Activated naive CD4-positive, alpha-beta T cell treated with anti-CD3 and anti-CD28 coated beads for 36 hours (primary cell): ENCODE results near the gene PIGV. TPM values are rescaled to one million over a fixed set of nuclear protein-coding genes. Genes with fewer than 3 reads are reported as not detected.
"Not testable (repeated sequence)": the region's sequence is repeated elsewhere in the genome, so short reads cannot be mapped to it uniquely, and the experiment has no call there.

ENCODE experiments used
- CTCF ChIA-PET: fragments of 350-600 bp; sonication (Branson Sonifier 250); formaldehyde crosslinking; loops from one replicate; lab custom pipeline; 2021; ENCODE audit warnings: antibody characterized with exemption; lab: Charles Lee
- DNase-seq: peaks from one replicate; pipeline ENCODE4 v3.0.0-alpha.2; 2020
- H3K27ac Mint-ChIP-seq: one replicate; pipeline ENCODE4 v1.8.0; 2021; ENCODE audit warnings: mild to moderate bottlenecking, mixed read lengths
- H3K27me3 Mint-ChIP-seq: one replicate; pipeline ENCODE4 v1.8.0; 2021; ENCODE audit warnings: low read depth, mixed read lengths
- H3K36me3 Mint-ChIP-seq: one replicate; pipeline ENCODE4 v1.8.0; 2021; ENCODE audit warnings: low read depth, mixed read lengths
- H3K4me1 Mint-ChIP-seq: one replicate; pipeline ENCODE4 v1.8.0; 2021; ENCODE audit warnings: low read depth, mixed read lengths
- H3K4me3 Mint-ChIP-seq: one replicate; pipeline ENCODE4 v1.8.0; 2021; ENCODE audit warnings: mild to moderate bottlenecking, moderate library complexity, mixed read lengths
- H3K9me3 Mint-ChIP-seq: one replicate; pipeline ENCODE4 v1.8.0; 2021; ENCODE audit warnings: mixed read lengths
- intact Hi-C: fragments of 100-400 bp; cut with micrococcal nuclease; formaldehyde crosslinking; loops from one replicate; pipeline ENCODE4 v1.15.1; 2023
- total RNA-seq, 2 experiments: library from RNA; stranded (reverse); gene quantifications; one replicate each; pipeline ENCODE4 v1.2.3, GENCODE V29; 2021

PIGV gene
- total RNA-seq, 2 experiments from 2014 or later, result 10.6 to 11.2 TPM

GRCh38 chr1:26827106-26827604, 39.4 kb downstream of the PIGV start:
- peak overlapping the region; percentile 85 for H3K27ac Mint-ChIP-seq
- intact Hi-C loops, result no loop called here
- CTCF ChIA-PET, result interaction anchor here (1.6 kb wide), 2 partner anchors 17 to 225 kb away, joined by 4 to 10 read pairs; no protein-coding TSS in a partner anchor
- H3K27me3 Mint-ChIP-seq, result no peaks in the 10 kb centered on the region
- DNase-seq, result no peak
- H3K9me3 Mint-ChIP-seq, result no peaks in the 10 kb centered on the region
- H3K4me1 Mint-ChIP-seq, result peaks cover 56% of the 10 kb centered on the region
- H3K36me3 Mint-ChIP-seq, result peaks cover 21% of the 10 kb centered on the region
- peak overlapping the region; percentile 87 for H3K4me3 Mint-ChIP-seq

- Mint-ChIP-seq H3K9me3 (no peaks in the 10 kb centered on the region), H3K4me1 (peaks cover 61% of the 10 kb centered on the region), H3K4me3 (peak overlapping the region; percentile 87), H3K27ac (peak overlapping the region; percentile 85), H3K36me3 (peaks cover 23% of the 10 kb centered on the region), H3K27me3 (no peaks in the 10 kb centered on the region)
- DNase-seq, result no peak
- CTCF ChIA-PET, result interaction anchor here (1.6 kb wide), 2 partner anchors 17 to 225 kb away, joined by 4 to 10 read pairs; no protein-coding TSS in a partner anchor
- intact Hi-C loops, result no loop called here
Observed at GRCh38 chr1:26827663-26828062, 39.9 kb downstream of the PIGV start.

- Mint-ChIP-seq H3K27ac (peak overlapping the region; percentile 85), H3K4me1 (peaks cover 66% of the 10 kb centered on the region), H3K36me3 (peaks cover 28% of the 10 kb centered on the region), H3K4me3 (peak overlapping the region; percentile 87), H3K27me3 (no peaks in the 10 kb centered on the region), H3K9me3 (no peaks in the 10 kb centered on the region)
- intact Hi-C loops, result no loop called here
- CTCF ChIA-PET, result interaction anchor here (0.9 to 1.6 kb wide), 4 partner anchors 18 to 226 kb away, joined by 3 to 10 read pairs (median 4); no protein-coding TSS in a partner anchor
- DNase-seq, result peak; percentile 57
Observed at GRCh38 chr1:26828411-26828991, 40.8 kb downstream of the PIGV start.

DNA sequence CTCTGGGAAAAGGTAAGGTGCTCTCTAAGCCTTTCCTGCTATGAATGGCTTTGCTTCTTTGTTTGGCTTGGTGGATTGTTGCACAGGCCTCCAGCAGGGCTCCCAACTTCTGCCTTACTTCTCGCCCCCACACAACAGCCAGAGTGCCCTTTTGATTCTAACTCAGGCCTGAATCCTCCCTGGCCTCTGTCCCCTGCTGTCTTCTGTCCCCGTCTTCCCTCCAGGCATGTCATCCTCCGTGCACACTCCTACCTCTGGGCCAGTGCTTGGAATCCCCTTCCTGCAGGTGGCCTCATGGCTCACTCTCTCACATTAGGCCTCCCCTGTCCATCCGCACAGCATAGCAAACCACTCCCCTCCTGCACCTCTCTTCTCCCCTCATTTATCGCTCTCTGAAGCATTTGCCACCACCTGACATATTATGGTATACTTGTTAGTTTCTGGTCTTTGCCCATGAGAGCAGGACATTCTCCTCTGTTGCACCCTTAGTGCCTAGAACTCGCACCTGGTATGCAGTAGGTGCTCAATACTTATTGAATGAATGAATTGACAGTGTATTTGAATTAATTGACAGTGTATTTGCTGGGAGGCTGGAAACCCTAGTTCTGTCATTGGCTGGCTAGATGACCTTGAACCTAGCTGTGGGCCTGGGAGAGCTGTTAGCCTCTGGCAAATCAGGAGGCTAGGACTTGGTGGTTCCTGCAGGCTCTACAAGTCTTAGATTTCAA, 41.6 kb downstream of the PIGV start:
- CTCF ChIA-PET, result interaction anchor here (1.0 to 1.3 kb wide), 2 partner anchors 39 to 329 kb away, joined by 3 to 5 read pairs; no protein-coding TSS in a partner anchor
- Mint-ChIP-seq H3K27me3 (no peaks in the 10 kb centered on the region), H3K4me1 (peaks cover 74% of the 10 kb centered on the region), H3K9me3 (no peaks in the 10 kb centered on the region), H3K4me3 (peak overlapping the region; percentile 87), H3K36me3 (peaks cover 33% of the 10 kb centered on the region), H3K27ac (peak overlapping the region; percentile 85)
- intact Hi-C loops, result no loop called here
- DNase-seq, result no peak

GRCh38 chr1:26831059-26831458, 43.3 kb downstream of the PIGV start:
- Mint-ChIP-seq H3K9me3 (no peaks in the 10 kb centered on the region), H3K27ac (peak overlapping the region; percentile 48), H3K4me1 (peaks cover 69% of the 10 kb centered on the region), H3K4me3 (no peak overlapping the region), H3K27me3 (no peaks in the 10 kb centered on the region), H3K36me3 (peaks cover 43% of the 10 kb centered on the region)
- CTCF ChIA-PET, result interaction anchor here (1.6 to 4.5 kb wide), 2 partner anchors 10 to 31 kb away, joined by 3 to 26 read pairs; no protein-coding TSS in a partner anchor
- intact Hi-C loops, result no loop called here
- DNase-seq, result no peak

- H3K4me3 Mint-ChIP-seq, result no peak overlapping the region
- H3K4me1 Mint-ChIP-seq, result peaks cover 70% of the 10 kb centered on the region
- H3K27ac Mint-ChIP-seq, result peak overlapping the region; percentile 96
- no peaks in the 10 kb centered on the region for H3K9me3 Mint-ChIP-seq
- no peaks in the 10 kb centered on the region for H3K27me3 Mint-ChIP-seq
- DNase-seq, result no peak
- intact Hi-C loops, result no loop called here
- H3K36me3 Mint-ChIP-seq, result peaks cover 47% of the 10 kb centered on the region
- CTCF ChIA-PET, result interaction anchor here (0.9 to 4.5 kb wide), 9 partner anchors 11 to 229 kb away, joined by 3 to 26 read pairs (median 5); partner anchors contain the start of gene SFN
Observed at GRCh38 chr1:26831546-26832248, 43.9 kb downstream of the PIGV start.

DNA sequence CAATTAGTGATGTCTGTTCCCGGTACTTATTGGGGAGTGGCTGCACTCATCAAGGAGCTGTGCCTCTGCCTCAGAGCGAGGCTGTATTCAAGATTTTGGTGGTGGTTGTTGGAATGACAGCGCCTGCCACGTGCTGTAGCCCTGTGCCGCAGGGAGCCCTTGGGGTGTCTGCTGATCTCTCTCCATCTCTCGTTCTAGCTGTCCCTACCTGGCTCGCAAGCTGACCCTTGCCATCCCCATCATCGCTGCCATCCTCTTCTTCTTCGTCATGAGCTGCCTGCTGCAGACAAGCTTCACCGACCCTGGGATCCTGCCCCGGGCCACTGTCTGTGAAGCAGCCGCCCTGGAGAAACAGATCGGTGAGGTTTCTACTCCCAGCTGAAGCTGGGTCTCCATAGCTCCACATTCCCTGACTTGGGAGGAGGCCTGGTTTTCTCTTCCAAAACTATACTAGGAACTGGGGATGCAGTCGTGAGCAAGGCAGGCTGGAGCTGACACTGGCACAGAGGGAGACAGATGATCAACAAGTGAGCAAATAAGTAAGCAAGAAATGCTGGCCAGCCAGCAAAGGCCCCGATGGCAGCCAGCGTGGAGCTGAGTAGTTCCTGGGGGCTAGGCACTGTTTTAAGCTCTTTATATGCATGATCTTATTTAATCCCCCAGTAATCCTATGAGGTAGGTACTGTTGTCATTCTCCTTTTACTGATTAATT, 44.7 kb downstream of the PIGV start:
- no peak for DNase-seq
- Mint-ChIP-seq H3K9me3 (no peaks in the 10 kb centered on the region), H3K4me3 (no peak overlapping the region), H3K27me3 (no peaks in the 10 kb centered on the region), H3K4me1 (peaks cover 68% of the 10 kb centered on the region), H3K36me3 (peaks cover 45% of the 10 kb centered on the region), H3K27ac (peak overlapping the region; percentile 96)
- CTCF ChIA-PET, result interaction anchor here (0.9 to 4.5 kb wide), 14 partner anchors 12 to 230 kb away, joined by 3 to 26 read pairs (median 6); partner anchors contain the start of gene SFN
- intact Hi-C loops, result no loop called here

DNA sequence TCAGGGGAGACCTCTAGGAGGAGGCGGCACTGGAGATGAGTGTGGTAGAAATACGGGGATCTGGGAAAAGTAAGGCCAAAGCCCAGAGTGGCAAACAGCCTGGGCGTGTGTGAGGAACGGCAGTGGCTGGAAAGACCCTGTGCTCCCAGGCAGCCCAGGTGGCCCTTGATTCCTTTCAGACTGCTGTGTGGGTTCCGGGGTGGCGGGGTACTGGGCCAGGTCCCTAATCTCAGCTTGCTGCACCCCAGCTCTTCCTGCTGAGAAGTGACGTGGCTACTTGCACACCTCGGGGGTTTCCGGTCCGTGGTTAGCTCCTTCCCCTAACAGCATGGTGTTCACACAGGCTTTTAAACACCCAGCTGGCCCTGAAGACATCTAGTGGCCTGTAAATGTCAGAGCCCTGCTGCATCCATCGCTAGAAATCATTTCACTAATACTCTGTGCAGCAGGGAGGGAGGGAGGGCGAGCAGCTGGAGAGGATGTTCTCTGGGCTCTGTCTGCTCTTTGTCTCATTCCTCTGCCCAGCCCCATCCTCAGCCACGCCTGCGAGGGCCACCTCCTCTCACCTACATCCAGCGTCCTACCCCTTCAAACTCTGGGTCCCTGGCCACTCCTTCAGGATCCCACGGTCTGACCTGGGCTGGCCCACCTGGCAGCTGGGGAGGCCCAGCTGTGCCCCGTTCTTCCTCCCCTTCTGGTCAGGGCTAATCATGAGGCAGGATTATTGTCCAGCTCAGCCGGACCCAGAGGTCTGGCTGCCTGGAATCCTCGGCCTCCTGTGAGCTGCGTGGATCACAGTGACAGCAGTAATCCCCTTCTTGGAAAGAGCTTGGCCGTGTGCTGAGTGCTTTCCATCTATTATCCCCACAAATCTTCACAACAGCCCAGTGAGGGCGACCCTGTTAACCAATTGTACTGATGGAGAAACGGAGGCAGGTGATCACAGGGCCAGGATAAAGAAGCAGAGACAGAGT, 46.0 kb downstream of the PIGV start:
- Mint-ChIP-seq H3K27ac (peak overlapping the region; percentile 96), H3K36me3 (peaks cover 46% of the 10 kb centered on the region), H3K4me3 (peak overlapping the region; percentile 57), H3K9me3 (no peaks in the 10 kb centered on the region), H3K4me1 (peaks cover 59% of the 10 kb centered on the region), H3K27me3 (no peaks in the 10 kb centered on the region)
- peak; percentile 96 for DNase-seq
- CTCF ChIA-PET, result interaction anchor here (0.5 to 4.5 kb wide), 15 partner anchors 10 to 251 kb away, joined by 3 to 26 read pairs (median 5); no protein-coding TSS in a partner anchor
- intact Hi-C loops, result loop anchor here (1.0 kb wide), 3 partner anchors 23 to 43 kb away; no protein-coding TSS in a partner anchor

- H3K4me3 Mint-ChIP-seq, DNase-seq, H3K9me3 Mint-ChIP-seq, H3K27ac Mint-ChIP-seq, H3K27me3 Mint-ChIP-seq, intact Hi-C loops: not testable (repeated sequence)
- H3K36me3 Mint-ChIP-seq, result peaks cover 47% of the 10 kb centered on the region
- CTCF ChIA-PET, result interaction anchor here (0.8 to 1.8 kb wide), 4 partner anchors 17 to 42 kb away, joined by 3 to 5 read pairs (median 4); no protein-coding TSS in a partner anchor
- H3K4me1 Mint-ChIP-seq, result peaks cover 28% of the 10 kb centered on the region
Observed at GRCh38 chr1:26837665-26838064, 49.9 kb downstream of the PIGV start.

GRCh38 chr1:26838474-26839338, 51.0 kb downstream of the PIGV start:
- intact Hi-C loops, result no loop called here
- CTCF ChIA-PET, result interaction anchor here (0.8 to 1.8 kb wide), 4 partner anchors 11 to 37 kb away, joined by 3 to 5 read pairs (median 4); no protein-coding TSS in a partner anchor

More at GRCh38 chr1:26838474-26839338, 51.0 kb downstream of the PIGV start:
- Mint-ChIP-seq H3K27me3 (no peaks in the 10 kb centered on the region), H3K36me3 (peaks cover 42% of the 10 kb centered on the region), H3K4me3 (no peak overlapping the region), H3K4me1 (peaks cover 18% of the 10 kb centered on the region), H3K9me3 (no peaks in the 10 kb centered on the region), H3K27ac (peak overlapping the region; percentile 61)
- DNase-seq, result peak; percentile 46
